SK-N-SH treated with all-trans-retinoic acid at 6 μM for 48 hours (cell line): ENCODE measurements around the gene SEMA4C.

Source experiments
- ATAC-seq: fragments of 200-7000 bp; cut with Tn5 transposase; 3 replicates; pipeline ENCODE4 v1.9.1; 2020; ENCODE audit warnings: mild to moderate bottlenecking, moderate library complexity
- ARNTL ChIP-seq: fragments of 450-650 bp; formaldehyde crosslinking; IDR thresholded peaks from 2 replicates; pipeline ENCODE4 v1.5.0; 2020; ENCODE audit warnings: low read depth, mild to moderate bottlenecking, moderate library complexity, borderline replicate concordance
- BACH2 ChIP-seq: fragments of 250-450 bp; sonication (Bioruptor Pico); IDR thresholded peaks from 2 replicates; pipeline ENCODE4 v1.9.0; 2021; ENCODE audit warnings: mild to moderate bottlenecking, borderline replicate concordance
- CSDC2 ChIP-seq: fragments of 250-450 bp; sonication (Bioruptor Pico); IDR thresholded peaks from 2 replicates; pipeline ENCODE4 v1.5.0; 2020; ENCODE audit warnings: mild to moderate bottlenecking, moderate library complexity
- ESRRG ChIP-seq: fragments of 250-450 bp; sonication (Bioruptor Pico); IDR thresholded peaks from 2 replicates; pipeline ENCODE4 v1.6.1; 2021; ENCODE audit warnings: mild to moderate bottlenecking
- GLIS3 ChIP-seq: fragments of 250-450 bp; sonication (Bioruptor Pico); IDR thresholded peaks from 2 replicates; pipeline ENCODE4 v1.5.0; 2020; ENCODE audit warnings: mild to moderate bottlenecking, moderate library complexity
- ISL1 ChIP-seq: fragments of 250-450 bp; sonication (Bioruptor Pico); IDR thresholded peaks from 2 replicates; pipeline ENCODE4 v2.1.2; 2022; ENCODE audit warnings: mild to moderate bottlenecking, moderate library complexity
- OSR1 ChIP-seq: fragments of 250-450 bp; sonication (Bioruptor Pico); IDR thresholded peaks from 2 replicates; pipeline ENCODE4 v1.8.0; 2022; ENCODE audit warnings: moderate library complexity, mild to moderate bottlenecking, inconsistent platforms
- PATZ1 ChIP-seq: fragments of 250-450 bp; sonication (Bioruptor Pico); IDR thresholded peaks from 2 replicates; pipeline ENCODE4 v1.8.0; 2020; ENCODE audit warnings: mild to moderate bottlenecking, moderate library complexity, borderline replicate concordance
- PPARA ChIP-seq: fragments of 250-450 bp; sonication (Bioruptor Pico); IDR thresholded peaks from 2 replicates; pipeline ENCODE4 v1.5.0; 2020; ENCODE audit warnings: mild to moderate bottlenecking, borderline replicate concordance
- RARB ChIP-seq: fragments of 250-450 bp; sonication (Bioruptor Pico); IDR thresholded peaks from 2 replicates; pipeline ENCODE4 v1.8.0; 2021; ENCODE audit warnings: mild to moderate bottlenecking, moderate library complexity
- SNAI2 ChIP-seq: fragments of 250-450 bp; sonication (Bioruptor Pico); IDR thresholded peaks from 2 replicates; pipeline ENCODE4 v1.5.0; 2020; ENCODE audit warnings: mild to moderate bottlenecking, moderate library complexity
- TCF4 ChIP-seq: fragments of 250-450 bp; sonication (Bioruptor Pico); IDR thresholded peaks from 2 replicates; pipeline ENCODE4 v1.8.0; 2021; ENCODE audit warnings: mild to moderate bottlenecking, moderate library complexity, borderline replicate concordance
- TOX ChIP-seq: fragments of 250-450 bp; sonication (Bioruptor Pico); IDR thresholded peaks from 2 replicates; pipeline ENCODE4 v1.8.0; 2021; ENCODE audit warnings: mild to moderate bottlenecking, moderate library complexity, borderline replicate concordance
- TSHZ2 ChIP-seq: fragments of 250-450 bp; sonication (Bioruptor Pico); IDR thresholded peaks from 2 replicates; pipeline ENCODE4 v1.5.0; 2020; ENCODE audit warnings: mild to moderate bottlenecking, moderate library complexity
- ZC3H10 ChIP-seq: fragments of 250-450 bp; sonication (Bioruptor Pico); IDR thresholded peaks from 2 replicates; pipeline ENCODE4 v1.5.1; 2021; ENCODE audit warnings: mild to moderate bottlenecking, moderate library complexity
- ZFP3 ChIP-seq: fragments of 250-450 bp; sonication (Bioruptor Pico); IDR thresholded peaks from 2 replicates; pipeline ENCODE4 v1.5.0; 2020; ENCODE audit warnings: mild to moderate bottlenecking, moderate library complexity
- ZFP30 ChIP-seq: fragments of 450-650 bp; formaldehyde crosslinking; IDR thresholded peaks from 2 replicates; pipeline ENCODE4 v1.5.0; 2022; ENCODE audit warnings: mild to moderate bottlenecking, moderate library complexity
- ZNF565 ChIP-seq: fragments of 450-650 bp; formaldehyde crosslinking; conservative IDR thresholded peaks from 2 replicates; pipeline ENCODE4 v1.5.0; 2020; ENCODE audit warnings: low read depth, mild to moderate bottlenecking, moderate library complexity
- ZNF70 ChIP-seq: fragments of 450-650 bp; formaldehyde crosslinking; IDR thresholded peaks from 2 replicates; pipeline ENCODE4 v1.5.0; 2020; ENCODE audit warnings: mild to moderate bottlenecking, moderate library complexity
- ZNF8 ChIP-seq: fragments of 450-650 bp; formaldehyde crosslinking; IDR thresholded peaks from 2 replicates; pipeline ENCODE4 v1.5.0; 2020; ENCODE audit warnings: mild to moderate bottlenecking, moderate library complexity
- TF ChIP-seq, protein P1 (sequence below): fragments of 250-450 bp; sonication (Bioruptor Pico); IDR thresholded peaks from 2 replicates; pipeline ENCODE4 v1.5.1; 2020; ENCODE audit warnings: low read depth, mild to moderate bottlenecking, moderate library complexity
- TF ChIP-seq, protein P2 (sequence below): fragments of 250-450 bp; sonication (Bioruptor Pico); IDR thresholded peaks from 2 replicates; pipeline ENCODE4 v1.5.1; 2021; ENCODE audit warnings: mild to moderate bottlenecking, moderate library complexity

Gene SEMA4C

DNA sequence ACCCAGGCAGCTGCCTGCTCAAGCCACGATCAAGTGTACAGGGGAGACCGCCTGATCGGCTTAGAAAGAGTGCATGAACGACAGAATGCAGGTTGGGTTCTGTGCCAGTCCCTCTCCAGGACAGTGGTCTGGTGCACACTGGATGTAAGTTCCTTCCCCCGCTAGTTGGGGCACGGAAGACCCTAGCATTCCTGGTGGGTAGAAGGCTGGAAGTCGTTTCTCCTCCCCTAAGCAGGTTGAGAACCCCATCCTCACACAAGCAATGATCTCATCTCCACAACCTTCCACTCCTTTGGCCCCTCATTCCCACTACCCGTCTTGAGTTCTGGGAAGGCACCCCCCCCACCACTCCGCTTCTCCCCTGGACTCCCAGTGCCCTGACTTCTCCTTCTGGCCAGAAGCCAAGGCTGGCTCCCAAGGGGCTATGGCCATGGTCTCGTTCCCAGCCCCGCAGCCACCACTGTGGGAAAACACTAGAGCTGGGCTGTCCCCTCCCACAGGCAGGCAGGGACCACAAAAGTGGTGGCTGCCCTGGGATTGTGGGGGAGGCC is 10.7 kb downstream of the SEMA4C start:
- TF ChIP-seq TCF4 = no peak
- TF ChIP-seq, protein P1, sequence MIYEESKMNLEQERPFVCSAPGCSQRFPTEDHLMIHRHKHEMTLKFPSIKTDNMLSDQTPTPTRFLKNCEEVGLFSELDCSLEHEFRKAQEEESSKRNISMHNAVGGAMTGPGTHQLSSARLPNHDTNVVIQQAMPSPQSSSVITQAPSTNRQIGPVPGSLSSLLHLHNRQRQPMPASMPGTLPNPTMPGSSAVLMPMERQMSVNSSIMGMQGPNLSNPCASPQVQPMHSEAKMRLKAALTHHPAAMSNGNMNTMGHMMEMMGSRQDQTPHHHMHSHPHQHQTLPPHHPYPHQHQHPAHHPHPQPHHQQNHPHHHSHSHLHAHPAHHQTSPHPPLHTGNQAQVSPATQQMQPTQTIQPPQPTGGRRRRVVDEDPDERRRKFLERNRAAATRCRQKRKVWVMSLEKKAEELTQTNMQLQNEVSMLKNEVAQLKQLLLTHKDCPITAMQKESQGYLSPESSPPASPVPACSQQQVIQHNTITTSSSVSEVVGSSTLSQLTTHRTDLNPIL (CRISPR knock-in tag) = peak; percentile 39; the same call in 1 of the 2 replicates
- ATAC-seq = no peak

DNA sequence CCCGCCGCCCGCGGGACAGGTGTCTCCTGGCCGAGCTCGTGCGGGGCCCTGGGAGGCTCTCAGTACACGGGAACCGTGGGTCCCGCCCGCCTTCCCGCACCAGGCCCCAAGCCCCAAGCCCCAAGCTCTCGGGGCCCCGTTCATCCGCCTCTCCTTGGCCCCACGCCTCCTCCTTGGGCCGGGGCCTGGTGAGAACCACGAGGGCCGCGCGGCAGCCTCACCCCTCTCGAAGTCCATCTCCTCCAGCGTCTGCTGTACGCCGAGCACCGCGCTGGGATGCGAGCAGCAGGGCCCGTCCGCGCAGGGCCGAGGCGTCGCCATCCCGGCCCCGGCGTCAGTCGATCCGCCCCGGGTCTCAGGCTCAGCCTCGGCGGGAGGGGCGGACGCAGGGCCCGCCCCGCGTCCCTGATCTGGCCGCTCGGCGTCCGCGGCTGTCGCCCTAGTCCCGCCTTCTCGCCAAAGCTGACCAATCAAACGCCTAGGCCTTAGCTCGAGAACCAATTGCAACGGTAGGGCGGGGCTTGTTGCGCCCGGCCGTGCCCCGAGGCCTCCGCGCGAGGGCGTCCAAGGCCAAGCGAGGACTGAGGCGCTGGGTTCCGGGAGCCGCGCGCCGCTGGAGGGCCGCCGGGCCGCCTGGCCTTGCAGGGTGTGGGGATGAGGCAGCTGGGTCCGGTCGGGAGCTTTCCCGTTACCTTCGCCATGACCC is 12.1 kb downstream of the SEMA4C start, which contains the start of gene ANKRD39:
Gene ANKRD39 (minus strand): TSS at position 350 of the 706 bp plus-strand sequence. CDS start 29 bp downstream, at position 321.
- ATAC-seq = peak; percentile 92
- TF ChIP-seq ZFP3 (peak; percentile 73; the same call in 1 of the 2 replicates), ZFP30 (no peak)

- peak; percentile 7 for ATAC-seq
- TF ChIP-seq ZNF565 (CRISPR knock-in tag) = no peak
- no peak for TF ChIP-seq ZFP3
These were observed 12.9 kb downstream of the SEMA4C start for GRCh38 chr2:96856776-96857666.

- no peak for ATAC-seq
- TF ChIP-seq TSHZ2 = no peak
- no peak for TF ChIP-seq TOX
- TF ChIP-seq RARB (CRISPR knock-in tag) = no peak
- TF ChIP-seq ZFP3 = no peak
- TF ChIP-seq SNAI2 (CRISPR knock-in tag) = no peak
- TF ChIP-seq PPARA = no peak
- no peak for TF ChIP-seq ZNF565 (CRISPR knock-in tag)
- TF ChIP-seq, all 23 proteins: peak for 0
These were observed 16.6 kb downstream of the SEMA4C start for GRCh38 chr2:96853321-96853720.

GRCh38 chr2:96852667-96853066 is 17.2 kb downstream of the SEMA4C start:
- ATAC-seq = no peak
- TF ChIP-seq ZFP30 (no peak), ZNF70 (CRISPR knock-in tag) (no peak), TOX (no peak), CSDC2 (no peak), PATZ1 (no peak), OSR1 (CRISPR knock-in tag) (no peak)

GRCh38 chr2:96848264-96848663 is 21.6 kb downstream of the SEMA4C start:
- no peak for ATAC-seq
- no peak for TF ChIP-seq ZNF70 (CRISPR knock-in tag)
- no peak for TF ChIP-seq ZC3H10 (CRISPR knock-in tag)
- no peak for TF ChIP-seq ARNTL
- TF ChIP-seq, protein P1 (CRISPR knock-in tag) = no peak
- TF ChIP-seq ZFP3 = no peak
- TF ChIP-seq BACH2 (CRISPR knock-in tag) = no peak
- TF ChIP-seq ESRRG (CRISPR knock-in tag) = no peak
- no peak for TF ChIP-seq ISL1 (CRISPR knock-in tag)
- no peak for TF ChIP-seq ZNF8 (CRISPR knock-in tag)
- no peak for TF ChIP-seq ZNF565 (CRISPR knock-in tag)
- TF ChIP-seq TCF4 = no peak
- no peak for TF ChIP-seq ZFP30
- TF ChIP-seq, protein P2, sequence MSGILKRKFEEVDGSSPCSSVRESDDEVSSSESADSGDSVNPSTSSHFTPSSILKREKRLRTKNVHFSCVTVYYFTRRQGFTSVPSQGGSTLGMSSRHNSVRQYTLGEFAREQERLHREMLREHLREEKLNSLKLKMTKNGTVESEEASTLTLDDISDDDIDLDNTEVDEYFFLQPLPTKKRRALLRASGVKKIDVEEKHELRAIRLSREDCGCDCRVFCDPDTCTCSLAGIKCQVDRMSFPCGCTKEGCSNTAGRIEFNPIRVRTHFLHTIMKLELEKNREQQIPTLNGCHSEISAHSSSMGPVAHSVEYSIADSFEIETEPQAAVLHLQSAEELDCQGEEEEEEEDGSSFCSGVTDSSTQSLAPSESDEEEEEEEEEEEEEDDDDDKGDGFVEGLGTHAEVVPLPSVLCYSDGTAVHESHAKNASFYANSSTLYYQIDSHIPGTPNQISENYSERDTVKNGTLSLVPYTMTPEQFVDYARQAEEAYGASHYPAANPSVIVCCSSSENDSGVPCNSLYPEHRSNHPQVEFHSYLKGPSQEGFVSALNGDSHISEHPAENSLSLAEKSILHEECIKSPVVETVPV (CRISPR knock-in tag) = no peak
- TF ChIP-seq GLIS3 (CRISPR knock-in tag) = no peak
- no peak for TF ChIP-seq OSR1 (CRISPR knock-in tag)
- no peak for TF ChIP-seq TOX
